Skeletal muscle tissue (tissue), 4 donors: ENCODE results near the gene PFDN6. TPM values are rescaled to one million over a fixed set of nuclear protein-coding genes. Genes with fewer than 3 reads are reported as not detected.
A peak's percentile ranks its signal among the peaks of the same experiment; 100 is the strongest.
"Not testable (repeated sequence)": the region's sequence is repeated elsewhere in the genome, so short reads cannot be mapped to it uniquely, and the experiment has no call there.

Experiments
- H3K27ac ChIP-seq: one replicate; pipeline ENCODE4 v1.7.0; 2013; ENCODE audit warnings: mild to moderate bottlenecking, low read depth, low read length, inconsistent platforms
- H3K27me3 ChIP-seq, 3 donors: one replicate each; pipeline ENCODE4 v1.7.0; 2013; ENCODE audit warnings: low read length in 3 of 3; ENCODE audit not compliant: control insufficient read depth in 3 of 3, insufficient read depth in 3 of 3
- H3K36me3 ChIP-seq, 3 donors: one replicate each; pipeline ENCODE4 v1.7.0; 2013; ENCODE audit warnings: low read length in 3 of 3; ENCODE audit not compliant: control insufficient read depth in 3 of 3, insufficient read depth in 3 of 3
- H3K4me1 ChIP-seq, 3 donors: one replicate each; pipeline ENCODE4 v1.7.0; 2013; ENCODE audit warnings: low read length in 3 of 3, mild to moderate bottlenecking in 3 of 3; ENCODE audit not compliant: control insufficient read depth in 3 of 3, insufficient read depth in 3 of 3
- H3K4me3 ChIP-seq, 3 donors: one replicate each; pipeline ENCODE4 v1.7.0; 2013; ENCODE audit warnings: low read length in 3 of 3
- H3K9ac ChIP-seq, 3 donors: one replicate each; pipeline ENCODE4 v1.7.0; 2013; ENCODE audit warnings: low read length in 3 of 3, mild to moderate bottlenecking in 3 of 3, moderate library complexity in 2 of 3, low read depth in 1 of 3
- H3K9me3 ChIP-seq, 3 donors: one replicate each; pipeline ENCODE4 v1.7.0; 2013; ENCODE audit warnings: low read length in 3 of 3; ENCODE audit not compliant: control insufficient read depth in 3 of 3
- total RNA-seq: library from RNA; depleted of rRNA; stranded (reverse); fragments of >200 nt; gene quantifications from one replicate; pipeline ENCODE4 v1.2.3, GENCODE V29; 2014
- donor health status: Osteomylitis.

The PFDN6 gene
- total RNA-seq, 1 donor from 2014 or later: 27.1 TPM

DNA sequence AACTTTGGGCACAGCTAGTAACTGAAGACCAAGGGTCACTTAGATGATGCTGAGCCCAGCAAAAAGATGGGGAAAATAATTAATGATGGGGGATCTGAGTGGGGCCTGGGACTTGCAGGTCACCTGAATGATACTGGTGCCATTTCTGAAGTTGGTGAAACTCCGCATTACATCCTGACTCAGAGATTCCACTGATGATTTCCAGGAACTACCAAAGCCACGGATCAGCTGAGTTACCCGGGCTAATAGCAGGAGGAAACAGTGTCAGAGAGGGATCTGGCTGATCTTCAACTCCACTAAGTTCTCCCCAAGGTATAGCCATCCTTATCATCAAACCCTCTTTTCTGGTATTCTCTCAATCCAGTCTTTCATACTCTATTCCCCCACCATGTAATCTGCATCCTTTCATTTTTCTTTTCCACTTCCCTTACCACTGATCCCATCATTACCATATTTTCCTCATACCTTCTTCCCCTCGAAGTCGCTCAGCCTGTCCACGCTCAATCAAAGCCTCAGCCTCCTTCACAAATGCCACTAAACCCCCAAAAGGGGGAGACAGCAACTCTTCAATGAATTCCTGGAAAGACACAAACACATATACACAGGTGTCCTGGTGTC is 37.9 kb upstream of the PFDN6 start:
- no peaks in the 10 kb centered on the region for H3K9me3 ChIP-seq
- H3K9ac ChIP-seq: no peak overlapping the region
- H3K36me3 ChIP-seq: peaks cover 5 to 18% (median 14%) of the 10 kb centered on the region in 3 donors
- H3K27me3 ChIP-seq: no peaks in the 10 kb centered on the region
- peaks cover 21 to 23% (median 22%) of the 10 kb centered on the region in 3 donors for H3K4me1 ChIP-seq
- H3K27ac ChIP-seq: no peak overlapping the region
- H3K4me3 ChIP-seq: no peak overlapping the region

- no peak overlapping the region for H3K4me3 ChIP-seq
- H3K27me3 ChIP-seq: no peaks in the 10 kb centered on the region
- H3K9me3 ChIP-seq: no peaks in the 10 kb centered on the region
- peaks cover 8 to 21% (median 16%) of the 10 kb centered on the region in 3 donors for H3K36me3 ChIP-seq
- no peak overlapping the region for H3K9ac ChIP-seq
- no peak overlapping the region for H3K27ac ChIP-seq
- H3K4me1 ChIP-seq: peaks cover 21 to 23% (median 22%) of the 10 kb centered on the region in 3 donors
These were observed 36.6 kb upstream of the PFDN6 start for GRCh38 chr6:33252759-33253158.

DNA sequence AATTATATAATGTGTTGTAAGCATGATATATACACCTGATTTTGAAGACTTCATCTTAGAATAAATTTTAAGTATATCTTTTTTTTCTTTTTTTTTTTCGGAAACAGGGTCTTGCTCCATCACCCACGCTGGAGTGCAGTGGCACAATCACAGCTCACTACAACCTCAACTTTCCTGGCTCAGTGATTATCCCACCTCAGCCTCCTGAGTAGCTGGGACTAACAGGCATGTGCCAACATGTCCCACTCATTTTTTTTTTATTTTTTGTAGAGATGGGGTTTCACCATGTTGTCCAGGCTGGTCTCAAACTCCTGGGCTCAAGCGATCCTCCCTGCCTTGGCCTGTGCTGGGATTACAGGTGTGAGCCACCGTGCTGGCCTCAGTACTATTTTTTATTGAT is 34.8 kb upstream of the PFDN6 start:
- H3K36me3 ChIP-seq: peaks cover 13 to 32% (median 19%) of the 10 kb centered on the region in 3 donors
- no peak overlapping the region for H3K4me3 ChIP-seq
- no peak overlapping the region for H3K9ac ChIP-seq
- H3K4me1 ChIP-seq: peaks cover 9 to 12% (median 10%) of the 10 kb centered on the region in 3 donors
- H3K27ac ChIP-seq: no peak overlapping the region
- H3K9me3 ChIP-seq: no peaks in the 10 kb centered on the region
- H3K27me3 ChIP-seq: no peaks in the 10 kb centered on the region

DNA sequence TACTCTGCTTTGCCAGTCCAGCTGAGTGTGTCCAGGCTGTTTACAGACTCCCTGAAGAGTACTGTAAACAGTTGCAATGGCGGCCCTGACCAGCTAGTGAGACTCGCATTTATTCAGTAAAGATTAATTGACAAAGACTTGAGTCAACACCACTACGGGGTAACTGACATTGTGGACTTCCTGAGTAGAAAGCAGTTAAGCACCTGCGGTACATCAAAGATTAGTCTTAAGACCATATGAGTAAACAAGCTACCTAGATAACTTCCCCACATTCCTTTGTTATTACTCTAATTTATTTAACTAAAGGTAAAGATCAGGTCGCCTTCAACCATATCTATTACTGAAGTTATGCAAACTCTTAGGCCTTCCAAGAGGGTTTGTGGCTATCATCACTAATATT is 30.4 kb upstream of the PFDN6 start:
- no peak overlapping the region for H3K9ac ChIP-seq
- H3K4me1 ChIP-seq: no peaks in the 10 kb centered on the region
- H3K27ac ChIP-seq: no peak overlapping the region
- no peaks in the 10 kb centered on the region for H3K27me3 ChIP-seq
- no peak overlapping the region for H3K4me3 ChIP-seq
- H3K36me3 ChIP-seq: peaks cover 23 to 43% (median 26%) of the 10 kb centered on the region in 3 donors
- H3K9me3 ChIP-seq: no peaks in the 10 kb centered on the region

- not testable (repeated sequence) for H3K27me3 ChIP-seq, H3K9me3 ChIP-seq, H3K9ac ChIP-seq, H3K4me1 ChIP-seq, H3K4me3 ChIP-seq, H3K27ac ChIP-seq
- peaks cover 50 to 66% (median 52%) of the 10 kb centered on the region in 3 donors for H3K36me3 ChIP-seq
These were observed 26.9 kb upstream of the PFDN6 start for GRCh38 chr6:33262490-33262889.

DNA sequence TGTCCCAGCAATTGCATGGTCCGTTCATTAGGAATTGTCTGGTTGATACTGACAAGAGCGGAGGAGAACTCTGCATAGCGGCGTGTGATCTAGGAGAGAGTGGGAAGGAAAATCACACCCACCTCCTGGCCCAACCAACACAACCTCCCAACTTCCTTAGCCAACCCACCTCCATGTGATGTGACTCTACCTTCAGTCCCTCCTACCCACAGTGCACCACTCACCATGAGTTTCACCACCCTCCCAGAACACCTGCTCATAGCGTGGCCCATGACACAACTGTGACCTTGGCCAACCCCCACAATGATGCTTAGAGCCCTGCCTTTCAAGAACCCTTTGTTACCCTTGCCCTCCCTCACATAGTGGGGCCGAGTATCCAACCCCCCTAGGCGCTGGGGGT is 25.4 kb upstream of the PFDN6 start:
- H3K9me3 ChIP-seq: no peaks in the 10 kb centered on the region
- H3K27me3 ChIP-seq: no peaks in the 10 kb centered on the region
- H3K4me3 ChIP-seq: no peak overlapping the region
- H3K36me3 ChIP-seq: peaks cover 61 to 72% (median 66%) of the 10 kb centered on the region in 3 donors
- H3K4me1 ChIP-seq: no peaks in the 10 kb centered on the region
- no peak overlapping the region for H3K27ac ChIP-seq
- H3K9ac ChIP-seq: no peak overlapping the region

- peak overlapping the region; percentile 97 for H3K27ac ChIP-seq
- peak overlapping the region; percentile 91 to 97 (median 96) for H3K9ac ChIP-seq
- peak overlapping the region; percentile 84 to 96 (median 95) for H3K4me3 ChIP-seq
- peaks cover 57 to 67% (median 57%) of the 10 kb centered on the region in 3 donors for H3K36me3 ChIP-seq
- H3K4me1 ChIP-seq: peaks cover 35 to 56% (median 43%) of the 10 kb centered on the region in 3 donors
- no peaks in the 10 kb centered on the region for H3K9me3 ChIP-seq
- no peaks in the 10 kb centered on the region for H3K27me3 ChIP-seq
These were observed 18.3 kb upstream of the PFDN6 start for GRCh38 chr6:33271117-33271467.

GRCh38 chr6:33271468-33272274 is 17.7 kb upstream of the PFDN6 start, which contains the start of the genes RPS18 and VPS52:
RPS18 (plus strand) TSS chr6:33272075; CDS start chr6:33272120, 45 bp downstream.
VPS52 (minus strand) TSS chr6:33271876; CDS start chr6:33271675, 201 bp downstream.
- Histone ChIP-seq H3K4me3 (peak within 1 kb of the TSS; percentile 84 to 96 (median 95)), H3K27me3 (no peaks in the 10 kb centered on the region), H3K36me3 (peaks cover 56 to 63% (median 57%) of the 10 kb centered on the region in 3 donors), H3K9me3 (no peaks in the 10 kb centered on the region), H3K27ac (peak within 1 kb of the TSS; percentile 97), H3K9ac (peak within 1 kb of the TSS; percentile 91 to 97 (median 96)), H3K4me1 (peaks cover 41 to 62% (median 48%) of the 10 kb centered on the region in 3 donors)

DNA sequence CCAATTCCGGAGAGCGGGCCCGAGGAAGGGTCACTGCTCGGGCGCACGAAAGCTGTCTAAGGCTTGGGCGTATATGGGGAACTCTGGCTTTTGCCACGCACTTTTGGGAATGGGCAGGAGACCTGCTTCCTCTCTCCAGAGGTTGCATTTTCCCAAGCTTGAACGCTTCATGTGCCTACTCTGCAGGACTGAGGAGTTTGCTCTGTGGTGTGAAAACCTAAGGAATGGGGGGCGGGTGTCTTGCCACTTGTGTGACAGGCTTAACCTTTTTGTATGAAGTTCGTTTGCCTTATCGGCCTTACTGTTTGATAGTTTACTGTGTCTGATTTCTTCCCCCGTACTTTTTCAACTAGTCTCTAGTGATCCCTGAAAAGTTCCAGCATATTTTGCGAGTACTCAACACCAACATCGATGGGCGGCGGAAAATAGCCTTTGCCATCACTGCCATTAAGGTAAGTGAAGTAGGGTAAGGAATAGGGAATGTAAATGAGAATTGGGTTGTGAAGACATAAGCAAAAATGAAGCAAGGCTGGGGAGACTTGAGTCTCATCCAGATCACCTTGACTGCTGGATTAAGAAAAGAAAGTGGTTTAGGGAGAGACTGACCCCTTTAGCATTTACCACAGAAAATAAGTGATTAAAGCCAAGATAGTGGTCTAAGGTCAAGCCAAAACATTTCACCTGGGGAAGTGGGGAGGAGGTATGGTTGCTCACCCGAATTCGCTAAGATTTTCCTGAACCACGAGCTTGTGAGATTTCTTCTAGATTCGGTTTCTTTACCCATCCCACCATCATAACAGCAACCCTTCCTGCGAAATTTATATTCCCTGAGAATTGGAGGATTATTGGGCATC is 16.9 kb upstream of the PFDN6 start:
- Histone ChIP-seq H3K9me3 (no peaks in the 10 kb centered on the region), H3K4me1 (peaks cover 45 to 70% (median 50%) of the 10 kb centered on the region in 3 donors), H3K9ac (peak overlapping the region; percentile 91 to 96 (median 91)), H3K27me3 (no peaks in the 10 kb centered on the region), H3K4me3 (peak overlapping the region; percentile 84 to 96 (median 95)), H3K27ac (peak overlapping the region; percentile 97), H3K36me3 (peaks cover 47 to 55% (median 49%) of the 10 kb centered on the region in 3 donors)
